AG04450 (cell line): ENCODE measurements around the gene MAPKAP1. TPM values are rescaled to one million over a fixed set of nuclear protein-coding genes. Genes with fewer than 3 reads are reported as not detected.

ENCODE experiments used
- CTCF ChIA-PET: fragments of 300-600, 350-600 bp; formaldehyde crosslinking; extraction: SDS; loops from one replicate; lab custom pipeline; 2022; ENCODE audit warnings: antibody characterized with exemption, inconsistent platforms; lab: Charles Lee
- POLR2A ChIA-PET: fragments of 350-600 bp; formaldehyde crosslinking; extraction: SDS; loops from one replicate; lab custom pipeline; 2021; ENCODE audit warnings: antibody characterized with exemption, inconsistent platforms; lab: Yijun Ruan, JAX
- DNase-seq: peaks from one replicate; pipeline ENCODE4 v3.0.0-alpha.2; 2011; ENCODE audit warnings: low read depth, low spot score
- H3K27ac ChIP-seq: one replicate; pipeline ENCODE4 v1.5.1; 2012; ENCODE audit warnings: low read depth, low read length, control low read depth
- H3K27me3 ChIP-seq: one replicate; pipeline ENCODE4 v1.6.0; 2012; ENCODE audit warnings: low read length; ENCODE audit not compliant: control insufficient read depth, insufficient read depth
- H3K4me3 ChIP-seq: 2 replicates; pipeline ENCODE4 v1.5.1; 2011; ENCODE audit warnings: mild to moderate bottlenecking, low read depth, low read length, control low read depth
- H3K9me3 ChIP-seq: 2 replicates; pipeline ENCODE4 v1.5.1; 2012; ENCODE audit warnings: low read length; ENCODE audit not compliant: control insufficient read depth, insufficient read depth
- polyA plus RNA-seq: library from polyadenylated mRNA; depleted of rRNA; stranded (reverse); fragments of >200 nt; gene quantifications from 2 replicates; pipeline ENCODE4 v1.2.3, GENCODE V29; 2011
- TF ChIP-seq, protein P1 (sequence below): IDR thresholded peaks from 2 replicates; pipeline ENCODE4 v1.5.1; 2011; ENCODE audit warnings: low read depth, low read length, control low read depth, inconsistent platforms

The MAPKAP1 gene
- polyA plus RNA-seq, 1 experiment = 140 TPM

GRCh38 chr9:125551781-125552180 lies 155.2 kb downstream of the MAPKAP1 start:
- no peaks in the 10 kb centered on the region for H3K27me3 ChIP-seq
- DNase-seq = no peak
- H3K4me3 ChIP-seq = no peak overlapping the region
- no peak overlapping the region for H3K27ac ChIP-seq
- TF ChIP-seq, protein P1, sequence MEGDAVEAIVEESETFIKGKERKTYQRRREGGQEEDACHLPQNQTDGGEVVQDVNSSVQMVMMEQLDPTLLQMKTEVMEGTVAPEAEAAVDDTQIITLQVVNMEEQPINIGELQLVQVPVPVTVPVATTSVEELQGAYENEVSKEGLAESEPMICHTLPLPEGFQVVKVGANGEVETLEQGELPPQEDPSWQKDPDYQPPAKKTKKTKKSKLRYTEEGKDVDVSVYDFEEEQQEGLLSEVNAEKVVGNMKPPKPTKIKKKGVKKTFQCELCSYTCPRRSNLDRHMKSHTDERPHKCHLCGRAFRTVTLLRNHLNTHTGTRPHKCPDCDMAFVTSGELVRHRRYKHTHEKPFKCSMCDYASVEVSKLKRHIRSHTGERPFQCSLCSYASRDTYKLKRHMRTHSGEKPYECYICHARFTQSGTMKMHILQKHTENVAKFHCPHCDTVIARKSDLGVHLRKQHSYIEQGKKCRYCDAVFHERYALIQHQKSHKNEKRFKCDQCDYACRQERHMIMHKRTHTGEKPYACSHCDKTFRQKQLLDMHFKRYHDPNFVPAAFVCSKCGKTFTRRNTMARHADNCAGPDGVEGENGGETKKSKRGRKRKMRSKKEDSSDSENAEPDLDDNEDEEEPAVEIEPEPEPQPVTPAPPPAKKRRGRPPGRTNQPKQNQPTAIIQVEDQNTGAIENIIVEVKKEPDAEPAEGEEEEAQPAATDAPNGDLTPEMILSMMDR = no peak
- no peaks in the 10 kb centered on the region for H3K9me3 ChIP-seq
- POLR2A ChIA-PET = no interaction called here
- CTCF ChIA-PET = no interaction called here

GRCh38 chr9:125549891-125550885 lies 156.8 kb downstream of the MAPKAP1 start:
- no peaks in the 10 kb centered on the region for H3K27me3 ChIP-seq
- no peak for DNase-seq
- ChIA-PET POLR2A (no interaction called here), CTCF (interaction anchor here (1.0 to 1.5 kb wide), 3 partner anchors 8 to 142 kb away, joined by 3 to 13 read pairs (median 3); no protein-coding TSS in a partner anchor)
- no peaks in the 10 kb centered on the region for H3K9me3 ChIP-seq
- no peak overlapping the region for H3K4me3 ChIP-seq
- TF ChIP-seq, protein P1 = peak; percentile 8; the same call in 1 of the 2 replicates
- H3K27ac ChIP-seq = peak overlapping the region; percentile 22

DNA sequence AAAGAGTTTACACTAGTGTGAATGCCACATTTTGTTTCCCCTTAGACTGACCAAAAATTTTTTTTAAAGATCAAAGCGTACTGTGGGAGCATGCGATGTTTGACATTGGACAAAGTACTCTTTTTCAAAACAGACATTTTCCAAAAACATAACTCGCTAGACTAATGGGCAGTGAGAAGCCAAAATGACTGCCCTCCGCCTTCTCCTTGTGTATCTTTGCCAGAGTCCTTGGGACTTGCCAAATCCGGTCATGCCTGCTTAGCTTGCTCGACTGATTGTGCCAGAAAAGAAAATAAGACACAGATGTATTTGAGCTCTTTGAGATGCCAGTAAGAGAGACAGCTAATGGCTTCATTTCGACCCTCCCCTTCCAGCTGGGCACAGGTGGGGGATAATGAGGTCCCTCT lies 157.5 kb downstream of the MAPKAP1 start:
- no peak for DNase-seq
- ChIA-PET POLR2A (no interaction called here), CTCF (interaction anchor here (1.5 kb wide), 1 partner anchor 9 kb away, joined by 13 read pairs; no protein-coding TSS in a partner anchor)
- no peaks in the 10 kb centered on the region for H3K27me3 ChIP-seq
- H3K4me3 ChIP-seq = no peak overlapping the region
- H3K27ac ChIP-seq = no peak overlapping the region
- TF ChIP-seq, protein P1 = no peak
- H3K9me3 ChIP-seq = no peaks in the 10 kb centered on the region

- no peak for DNase-seq
- H3K4me3 ChIP-seq = no peak overlapping the region
- ChIA-PET CTCF (no interaction called here), POLR2A (no interaction called here)
- H3K9me3 ChIP-seq = no peaks in the 10 kb centered on the region
- TF ChIP-seq, protein P1 = no peak
- H3K27me3 ChIP-seq = no peaks in the 10 kb centered on the region
- no peak overlapping the region for H3K27ac ChIP-seq
Observed at GRCh38 chr9:125549039-125549438, 158.0 kb downstream of the MAPKAP1 start.

DNA sequence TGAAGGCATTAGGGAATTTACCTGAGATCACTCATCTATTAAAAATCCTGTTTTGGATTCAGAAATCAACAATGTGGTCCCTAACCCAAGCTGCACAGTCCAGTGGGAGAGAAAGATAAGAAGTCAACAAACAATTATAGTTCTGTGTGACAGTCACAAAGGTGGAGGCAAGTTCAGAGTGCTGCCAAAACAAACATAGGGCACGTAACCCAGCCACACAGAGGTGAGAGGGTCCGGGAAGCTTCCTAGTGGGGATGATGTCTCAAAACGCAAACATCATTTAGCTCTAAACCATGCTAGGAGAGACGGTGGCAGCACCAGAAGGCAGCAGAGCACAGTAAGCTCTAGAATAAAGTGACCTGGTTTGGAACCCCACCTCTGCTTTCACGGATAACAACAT lies 158.9 kb downstream of the MAPKAP1 start:
- no peak for DNase-seq
- TF ChIP-seq, protein P1 = no peak
- Histone ChIP-seq H3K27ac (no peak overlapping the region), H3K4me3 (no peak overlapping the region), H3K27me3 (no peaks in the 10 kb centered on the region), H3K9me3 (no peaks in the 10 kb centered on the region)
- CTCF ChIA-PET = interaction anchor here (2.7 kb wide), 1 partner anchor 10 kb away, joined by 18 read pairs; no protein-coding TSS in a partner anchor
- POLR2A ChIA-PET = no interaction called here
